ENCODE measurements around the gene WSCD1. TPM values are rescaled to one million over a fixed set of nuclear protein-coding genes. Genes with fewer than 3 reads are reported as not detected.

WSCD1 gene
- total RNA-seq, 4 donors from 2014 or later = 2.1 to 9.5 (median 7.0) TPM

DNA sequence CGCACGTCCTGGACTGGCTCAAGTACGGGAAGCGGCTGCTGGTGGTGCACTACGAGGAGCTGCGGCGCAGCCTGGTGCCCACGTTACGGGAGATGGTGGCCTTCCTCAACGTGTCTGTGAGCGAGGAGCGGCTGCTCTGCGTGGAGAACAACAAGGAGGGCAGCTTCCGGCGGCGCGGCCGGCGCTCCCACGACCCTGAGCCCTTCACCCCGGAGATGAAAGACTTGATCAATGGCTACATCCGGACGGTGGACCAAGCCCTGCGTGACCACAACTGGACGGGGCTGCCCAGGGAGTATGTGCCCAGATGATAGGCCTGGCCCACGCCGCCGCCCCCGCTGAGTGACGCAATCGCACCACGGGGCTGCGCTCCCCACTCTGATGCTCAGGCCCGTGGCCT is 50.2 kb downstream of the WSCD1 start:
- WGBS, 2 donors = 93 to 96% methylated on average over 27 to 32 of the region's 34 CpGs
- H3K27ac ChIP-seq = no peak overlapping the region
- H3K36me3 ChIP-seq = no peaks in the 10 kb centered on the region
- no peaks in the 10 kb centered on the region for H3K27me3 ChIP-seq
- H3K9me3 ChIP-seq = no peaks in the 10 kb centered on the region
- H3K4me1 ChIP-seq = no peaks in the 10 kb centered on the region
- H3K4me3 ChIP-seq (replicated peaks in 1 of 3) = no peak overlapping the region
- intact Hi-C loops (cut with DNase I) = no loop called here
- DNase-seq = no peak
- no peak for TF ChIP-seq POLR2A (IDR thresholded peaks at IDR 0.05)
- TF ChIP-seq, protein P1, sequence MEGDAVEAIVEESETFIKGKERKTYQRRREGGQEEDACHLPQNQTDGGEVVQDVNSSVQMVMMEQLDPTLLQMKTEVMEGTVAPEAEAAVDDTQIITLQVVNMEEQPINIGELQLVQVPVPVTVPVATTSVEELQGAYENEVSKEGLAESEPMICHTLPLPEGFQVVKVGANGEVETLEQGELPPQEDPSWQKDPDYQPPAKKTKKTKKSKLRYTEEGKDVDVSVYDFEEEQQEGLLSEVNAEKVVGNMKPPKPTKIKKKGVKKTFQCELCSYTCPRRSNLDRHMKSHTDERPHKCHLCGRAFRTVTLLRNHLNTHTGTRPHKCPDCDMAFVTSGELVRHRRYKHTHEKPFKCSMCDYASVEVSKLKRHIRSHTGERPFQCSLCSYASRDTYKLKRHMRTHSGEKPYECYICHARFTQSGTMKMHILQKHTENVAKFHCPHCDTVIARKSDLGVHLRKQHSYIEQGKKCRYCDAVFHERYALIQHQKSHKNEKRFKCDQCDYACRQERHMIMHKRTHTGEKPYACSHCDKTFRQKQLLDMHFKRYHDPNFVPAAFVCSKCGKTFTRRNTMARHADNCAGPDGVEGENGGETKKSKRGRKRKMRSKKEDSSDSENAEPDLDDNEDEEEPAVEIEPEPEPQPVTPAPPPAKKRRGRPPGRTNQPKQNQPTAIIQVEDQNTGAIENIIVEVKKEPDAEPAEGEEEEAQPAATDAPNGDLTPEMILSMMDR (IDR thresholded peaks at IDR 0.05) = no peak

DNA sequence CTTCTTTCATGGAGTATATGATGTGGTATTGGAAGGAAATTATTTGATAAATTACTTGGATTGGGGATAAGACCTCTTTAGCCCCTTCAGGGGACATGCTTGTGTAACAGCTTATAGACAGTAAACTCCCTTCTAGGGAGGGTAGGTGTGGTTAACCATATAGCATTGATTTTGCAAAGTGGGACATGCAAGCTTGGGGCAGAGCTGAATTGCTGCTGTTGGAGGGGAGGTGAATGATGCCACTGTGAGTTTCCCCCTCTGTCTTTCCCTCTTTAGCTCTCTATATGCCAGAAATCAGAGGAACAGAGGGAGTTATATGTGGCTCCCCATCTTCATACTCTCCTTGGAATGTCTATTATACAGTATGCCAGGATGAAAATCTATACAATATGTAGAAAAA is 54.7 kb downstream of the WSCD1 start:
- Histone ChIP-seq H3K4me3 (replicated peaks in 1 of 3) (no peak overlapping the region), H3K4me1 (no peaks in the 10 kb centered on the region), H3K27ac (no peak overlapping the region), H3K27me3 (no peaks in the 10 kb centered on the region), H3K36me3 (no peaks in the 10 kb centered on the region), H3K9me3 (no peaks in the 10 kb centered on the region)
- intact Hi-C loops (cut with DNase I) = no loop called here
- no peak for DNase-seq
- TF ChIP-seq POLR2A (IDR thresholded peaks at IDR 0.05) = no peak
- TF ChIP-seq, protein P1 (IDR thresholded peaks at IDR 0.05) = no peak

DNA sequence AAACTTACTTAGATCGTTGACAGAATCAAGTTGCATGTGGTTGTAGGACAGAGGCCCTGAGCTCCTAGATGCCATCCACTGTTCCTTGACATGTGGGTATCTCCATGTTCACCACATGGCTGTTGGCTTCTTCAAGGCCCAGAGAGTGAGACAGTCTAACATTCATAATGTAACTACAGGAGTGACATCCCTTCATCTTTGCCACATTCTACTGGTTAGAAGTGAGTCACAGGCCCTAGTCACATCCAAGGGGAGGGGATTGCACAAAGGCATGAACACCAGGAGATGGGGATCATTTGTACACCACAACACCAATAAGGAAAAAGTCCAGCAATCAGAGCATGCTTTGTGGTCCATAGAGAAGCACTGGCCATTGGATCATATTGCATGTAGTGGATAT is 56.6 kb downstream of the WSCD1 start:
- Histone ChIP-seq H3K27me3 (no peaks in the 10 kb centered on the region), H3K9me3 (no peaks in the 10 kb centered on the region), H3K4me3 (replicated peaks in 1 of 3) (no peak overlapping the region), H3K4me1 (no peaks in the 10 kb centered on the region), H3K36me3 (no peaks in the 10 kb centered on the region), H3K27ac (no peak overlapping the region)
- WGBS, 2 donors = 80 to 100% methylated on average over 1 of the region's 1 CpG
- TF ChIP-seq, protein P1 (IDR thresholded peaks at IDR 0.05) = no peak
- no peak for TF ChIP-seq POLR2A (IDR thresholded peaks at IDR 0.05)
- intact Hi-C loops (cut with DNase I) = no loop called here
- DNase-seq = no peak

- intact Hi-C loops (cut with DNase I) = no loop called here
Measured at GRCh38 chr17:6134721-6135120, 64.5 kb downstream of the WSCD1 start.

DNA sequence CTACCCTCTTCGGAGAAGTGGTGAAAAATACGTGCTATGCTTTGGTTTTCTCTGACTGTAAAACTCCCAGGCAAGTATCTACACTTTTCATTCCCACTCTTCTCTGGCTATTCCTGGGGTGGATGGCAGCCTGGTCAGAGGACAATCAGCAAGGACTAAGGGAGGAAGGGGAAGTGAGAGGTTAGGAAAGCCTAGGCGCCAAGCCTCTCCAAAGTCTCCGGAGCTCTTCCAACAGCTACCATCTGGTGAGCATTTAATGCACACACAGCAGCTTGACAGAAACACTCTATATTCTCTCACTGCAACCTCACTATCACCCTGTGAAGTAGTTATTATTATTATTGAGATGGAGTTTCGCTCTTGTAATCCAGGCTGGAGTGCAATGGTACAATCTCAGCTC is 65.1 kb downstream of the WSCD1 start:
- DNase-seq = no peak
- 63 to 69% methylated on average over 5 of the region's 5 CpGs for WGBS, 2 donors
- H3K27ac ChIP-seq = no peak overlapping the region
- no peak overlapping the region for H3K4me3 ChIP-seq (replicated peaks in 1 of 3)
- H3K27me3 ChIP-seq = no peaks in the 10 kb centered on the region
- no peaks in the 10 kb centered on the region for H3K9me3 ChIP-seq
- no peaks in the 10 kb centered on the region for H3K36me3 ChIP-seq
- no peaks in the 10 kb centered on the region for H3K4me1 ChIP-seq
- TF ChIP-seq, protein P1 (IDR thresholded peaks at IDR 0.05) = no peak
- no peak for TF ChIP-seq POLR2A (IDR thresholded peaks at IDR 0.05)
- intact Hi-C loops (cut with DNase I) = no loop called here

More at GRCh38 chr17:6134721-6135120, 64.5 kb downstream of the WSCD1 start:
- H3K27me3 ChIP-seq = no peaks in the 10 kb centered on the region
- H3K9me3 ChIP-seq = no peaks in the 10 kb centered on the region
- no peak for TF ChIP-seq POLR2A (IDR thresholded peaks at IDR 0.05)
- TF ChIP-seq, protein P1 (IDR thresholded peaks at IDR 0.05) = no peak
- no peak for DNase-seq
- no peak overlapping the region for H3K27ac ChIP-seq
- WGBS, 2 donors = 84 to 91% methylated on average over 2 of the region's 2 CpGs
- no peaks in the 10 kb centered on the region for H3K36me3 ChIP-seq
- H3K4me1 ChIP-seq = no peaks in the 10 kb centered on the region
- no peak overlapping the region for H3K4me3 ChIP-seq (replicated peaks in 1 of 3)
